Measurements from ENCODE around the gene MINDY4.
A peak's percentile ranks its signal among the peaks of the same experiment; 100 is the strongest.

The MINDY4 gene

DNA sequence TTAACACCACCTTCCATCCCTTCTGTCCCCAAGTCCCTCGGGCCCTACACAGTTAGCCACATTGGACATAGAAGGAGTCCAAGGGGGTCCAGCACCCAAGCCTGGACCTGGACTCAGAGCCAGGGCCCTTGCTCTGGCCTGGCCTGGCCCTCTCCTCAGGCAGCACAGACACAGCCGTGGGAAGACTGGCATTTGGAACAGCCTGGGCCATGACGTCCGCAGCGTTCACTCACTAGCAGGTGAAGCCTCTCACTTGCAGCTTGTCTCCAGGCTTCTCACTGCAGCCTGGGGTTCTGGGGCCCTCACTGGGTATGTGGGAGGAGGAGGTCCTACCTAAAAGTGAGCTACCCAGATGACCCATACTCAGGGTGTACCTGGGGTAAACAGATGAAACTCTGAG, 106.8 kb downstream of the MINDY4 start:
- in situ Hi-C loops (cut with HindIII; ENCODE audit: low pct_unique_long_range_greater_than_20kb, low sequenced_read_pairs) = no loop called here
- DNase-seq (ENCODE audit: low read depth in 1 of 2, low spot score in 1 of 2) = no peak
- TF ChIP-seq JUND (IDR thresholded peaks at IDR 0.05; ENCODE audit: low read depth) = no peak

DNA sequence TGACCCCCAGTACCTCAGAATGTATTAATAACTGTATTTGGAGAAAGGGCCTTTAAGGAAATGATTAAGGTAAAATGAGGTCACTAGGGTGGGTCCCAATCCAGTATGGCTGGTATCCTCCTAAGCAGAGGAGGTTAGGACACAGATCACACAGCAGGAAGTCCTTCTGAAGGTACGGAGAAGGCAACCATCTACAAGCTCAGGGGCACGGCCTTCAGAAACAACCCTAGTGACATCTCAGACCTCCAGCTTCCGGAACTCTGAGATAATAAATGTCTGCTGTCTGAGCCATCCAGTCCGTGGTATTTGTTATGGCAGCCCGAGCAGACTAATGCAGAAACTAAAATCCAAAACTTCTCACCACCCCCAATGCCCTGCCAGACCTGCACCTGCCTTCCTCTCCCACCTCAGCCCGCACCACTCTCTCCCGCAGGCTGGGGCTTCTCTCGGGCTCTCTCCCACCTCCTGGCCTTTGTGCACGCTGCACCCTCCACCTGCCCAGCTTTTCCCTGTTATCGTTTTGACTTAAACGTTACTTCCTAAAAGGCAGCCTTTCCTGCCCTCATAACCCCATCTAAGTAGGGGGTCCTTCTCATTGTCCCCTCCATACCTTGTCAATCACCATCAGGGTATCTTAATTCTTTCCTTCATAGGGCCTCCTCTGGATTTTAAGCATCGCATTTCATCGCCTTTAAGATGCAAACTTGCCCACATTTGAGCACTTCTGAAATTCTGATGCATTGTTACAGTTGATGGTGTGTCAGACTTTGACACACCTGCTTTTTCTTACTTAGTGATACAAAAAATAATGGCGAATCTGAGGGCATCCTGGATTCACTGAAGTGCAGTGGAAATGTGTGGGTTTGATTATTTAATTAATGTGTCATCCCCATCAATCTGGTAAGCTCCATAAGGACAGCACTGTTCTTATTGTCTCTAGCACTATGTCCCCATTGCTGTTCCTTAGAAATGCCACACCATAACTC, 108.2 kb downstream of the MINDY4 start:
- in situ Hi-C loops (cut with HindIII; ENCODE audit: low pct_unique_long_range_greater_than_20kb, low sequenced_read_pairs) = no loop called here
- TF ChIP-seq JUND (IDR thresholded peaks at IDR 0.05; ENCODE audit: low read depth) = no peak
- DNase-seq (ENCODE audit: low read depth in 1 of 2, low spot score in 1 of 2) = no peak

DNA sequence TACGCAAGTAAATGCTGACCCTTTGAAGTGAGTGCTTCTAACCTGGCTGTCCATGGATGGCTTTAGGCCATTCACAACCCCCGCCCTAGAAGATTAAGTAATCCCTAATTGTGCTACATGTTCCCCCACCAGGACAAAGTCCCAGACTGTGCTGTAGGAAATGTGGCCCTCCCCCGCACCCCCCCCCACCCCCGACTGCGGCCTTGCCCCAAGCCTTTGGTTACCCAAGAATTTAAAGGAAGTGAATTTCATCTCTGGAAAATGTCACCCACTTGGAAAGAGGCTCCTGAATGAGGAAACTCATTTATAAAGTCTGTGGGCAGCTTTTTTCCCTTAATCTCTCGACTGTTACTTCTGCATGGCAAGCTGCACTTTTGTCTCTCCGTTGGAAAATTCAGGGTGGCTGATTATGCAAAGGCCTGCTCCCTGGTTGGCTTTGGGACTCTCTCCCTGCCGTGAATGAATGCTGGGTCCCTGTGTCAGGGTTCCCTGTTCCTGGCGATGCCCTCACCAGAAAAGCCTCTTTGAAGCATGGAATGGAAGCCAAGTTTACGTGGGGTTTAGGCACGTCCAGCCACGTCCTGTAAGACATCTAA, 109.0 kb downstream of the MINDY4 start:
- in situ Hi-C loops (cut with HindIII; ENCODE audit: low pct_unique_long_range_greater_than_20kb, low sequenced_read_pairs) = no loop called here
- no peak for TF ChIP-seq JUND (IDR thresholded peaks at IDR 0.05; ENCODE audit: low read depth)
- DNase-seq (ENCODE audit: low read depth in 1 of 2, low spot score in 1 of 2) = no peak

DNA sequence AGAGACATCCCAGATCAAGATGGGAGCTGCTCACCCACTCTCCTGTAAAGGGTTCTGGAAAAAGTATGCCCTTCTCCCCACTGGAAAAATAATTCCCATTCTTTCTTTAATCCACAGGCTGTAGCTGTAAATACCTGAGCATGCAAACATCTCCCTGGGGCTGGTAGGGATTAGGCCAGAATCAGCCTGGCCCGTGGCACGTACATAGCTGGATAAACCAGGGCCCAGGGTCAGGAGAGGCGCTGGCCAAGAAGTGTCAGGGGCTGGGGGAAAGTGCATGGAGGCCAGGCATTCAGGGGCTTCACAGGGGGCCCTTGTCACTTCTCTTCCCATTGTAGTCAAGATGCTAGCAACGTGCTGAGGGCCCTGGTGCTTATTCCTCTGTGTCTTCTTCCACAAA, 109.7 kb downstream of the MINDY4 start:
- TF ChIP-seq JUND (IDR thresholded peaks at IDR 0.05; ENCODE audit: low read depth) = no peak
- in situ Hi-C loops (cut with HindIII; ENCODE audit: low pct_unique_long_range_greater_than_20kb, low sequenced_read_pairs) = no loop called here
- DNase-seq (ENCODE audit: low read depth in 1 of 2, low spot score in 1 of 2) = peak in 1 of 2 experiments; percentile 43

DNA sequence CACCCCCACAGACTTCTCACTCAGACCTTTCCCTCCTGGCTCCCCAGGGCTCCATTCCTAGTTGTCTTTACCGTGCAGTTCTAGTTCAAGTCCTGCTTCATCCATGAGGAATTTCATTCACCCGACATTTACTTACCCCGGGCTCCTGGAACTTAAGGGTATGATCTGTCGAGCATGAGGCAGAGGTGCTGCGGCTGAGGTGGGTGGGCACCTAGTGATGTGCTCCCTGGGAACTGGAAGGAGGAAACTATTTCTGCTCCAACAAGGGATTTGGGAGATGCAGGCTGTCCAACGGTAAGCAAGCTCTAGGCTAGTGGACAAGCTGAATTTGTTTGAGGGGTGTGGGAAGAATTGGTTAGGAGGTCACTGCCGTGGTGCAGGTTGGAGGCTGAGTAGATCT, 110.2 kb downstream of the MINDY4 start:
- DNase-seq (ENCODE audit: low read depth in 1 of 2, low spot score in 1 of 2) = no peak
- TF ChIP-seq JUND (IDR thresholded peaks at IDR 0.05; ENCODE audit: low read depth) = no peak
- in situ Hi-C loops (cut with HindIII; ENCODE audit: low pct_unique_long_range_greater_than_20kb, low sequenced_read_pairs) = no loop called here

DNA sequence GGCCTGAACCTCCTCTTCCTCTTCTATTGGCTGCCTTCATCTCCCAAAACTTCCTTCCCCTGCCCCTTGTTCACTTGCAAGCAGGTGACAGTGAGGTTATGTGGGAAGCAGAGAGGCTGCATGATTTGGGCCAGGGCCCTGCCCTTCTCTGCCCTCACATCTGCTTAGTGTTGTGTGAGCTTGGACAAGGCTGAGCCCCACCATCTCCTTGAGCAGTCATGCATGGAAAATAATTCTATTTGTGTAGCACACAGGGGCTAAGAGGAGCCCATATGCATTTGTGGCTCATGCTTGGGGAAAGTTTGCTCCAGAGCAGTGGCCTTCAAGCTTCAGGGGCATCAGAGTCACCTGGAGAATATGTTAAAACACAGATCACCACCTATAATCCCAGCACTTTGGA, 113.7 kb downstream of the MINDY4 start:
- DNase-seq (ENCODE audit: low read depth in 1 of 2, low spot score in 1 of 2) = no peak
- in situ Hi-C loops (cut with HindIII; ENCODE audit: low pct_unique_long_range_greater_than_20kb, low sequenced_read_pairs) = no loop called here
- no peak for TF ChIP-seq JUND (IDR thresholded peaks at IDR 0.05; ENCODE audit: low read depth)

DNA sequence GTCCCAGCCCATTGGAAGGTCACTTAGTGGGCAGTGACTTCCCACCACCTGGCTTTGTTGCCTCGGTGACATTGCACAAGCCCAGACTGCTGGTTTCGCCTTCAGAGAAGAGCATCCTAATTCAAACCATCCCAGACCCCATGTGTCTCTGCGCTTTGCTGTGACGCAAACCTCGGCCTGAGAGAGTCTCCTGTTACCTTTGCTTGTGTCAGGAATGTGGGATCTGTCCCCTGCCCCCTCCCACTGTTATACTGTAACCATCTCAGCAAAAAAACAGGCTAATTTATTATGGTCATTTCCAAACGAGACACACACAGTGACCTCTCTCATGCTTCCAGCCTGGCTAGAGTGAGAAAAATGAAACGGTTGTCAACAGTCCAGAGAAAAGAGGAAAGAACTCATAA, 115.4 kb downstream of the MINDY4 start:
- DNase-seq (ENCODE audit: low read depth in 1 of 2, low spot score in 1 of 2) = no peak
- in situ Hi-C loops (cut with HindIII; ENCODE audit: low pct_unique_long_range_greater_than_20kb, low sequenced_read_pairs) = no loop called here
- no peak for TF ChIP-seq JUND (IDR thresholded peaks at IDR 0.05; ENCODE audit: low read depth)

DNA sequence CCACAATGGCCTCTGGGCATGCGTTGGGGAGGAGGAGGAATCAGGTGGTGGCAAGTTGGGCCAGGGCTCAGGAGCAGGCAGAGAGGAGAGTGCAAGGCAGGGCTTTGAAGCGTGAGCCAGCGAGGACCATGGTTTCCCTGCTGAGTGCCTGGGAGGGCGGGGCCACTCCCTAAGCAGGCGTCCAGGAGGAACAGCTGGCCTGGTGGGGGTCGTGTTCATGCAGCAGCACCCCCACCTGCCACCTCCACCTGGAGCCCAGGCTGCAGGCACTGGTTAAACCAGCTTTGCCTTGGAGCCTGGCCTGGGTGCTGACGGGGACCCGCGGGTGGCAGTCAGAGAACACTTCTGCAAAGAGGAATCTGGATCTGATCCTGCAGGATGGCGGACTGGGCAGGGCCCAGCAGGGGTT, 116.3 kb downstream of the MINDY4 start:
- DNase-seq (ENCODE audit: low read depth in 1 of 2, low spot score in 1 of 2) = peak in 1 of 2 experiments; percentile 30
- no peak for TF ChIP-seq JUND (IDR thresholded peaks at IDR 0.05; ENCODE audit: low read depth)
- in situ Hi-C loops (cut with HindIII; ENCODE audit: low pct_unique_long_range_greater_than_20kb, low sequenced_read_pairs) = no loop called here

DNA sequence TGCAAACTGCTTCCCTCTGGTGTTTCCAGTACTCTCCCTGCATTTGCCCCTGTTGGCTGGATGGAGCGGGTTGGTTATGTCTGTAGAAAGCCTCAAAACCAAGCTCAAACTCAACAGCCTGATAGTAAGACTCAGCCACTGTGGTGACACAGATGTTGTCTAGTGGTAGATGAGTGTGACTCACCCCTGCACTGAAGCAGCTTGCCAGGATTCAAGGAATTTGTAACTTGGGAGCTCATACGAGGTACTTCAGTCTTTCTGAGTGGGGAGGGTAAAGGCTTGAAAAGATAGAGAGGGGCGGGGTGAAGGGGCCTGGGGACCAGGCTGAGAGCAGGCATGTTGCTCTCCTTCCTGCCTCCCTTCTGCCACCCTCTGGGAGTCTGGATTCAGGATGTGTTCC, 117.5 kb downstream of the MINDY4 start:
- DNase-seq (ENCODE audit: low read depth in 1 of 2, low spot score in 1 of 2) = no peak
- in situ Hi-C loops (cut with HindIII; ENCODE audit: low pct_unique_long_range_greater_than_20kb, low sequenced_read_pairs) = no loop called here

DNA sequence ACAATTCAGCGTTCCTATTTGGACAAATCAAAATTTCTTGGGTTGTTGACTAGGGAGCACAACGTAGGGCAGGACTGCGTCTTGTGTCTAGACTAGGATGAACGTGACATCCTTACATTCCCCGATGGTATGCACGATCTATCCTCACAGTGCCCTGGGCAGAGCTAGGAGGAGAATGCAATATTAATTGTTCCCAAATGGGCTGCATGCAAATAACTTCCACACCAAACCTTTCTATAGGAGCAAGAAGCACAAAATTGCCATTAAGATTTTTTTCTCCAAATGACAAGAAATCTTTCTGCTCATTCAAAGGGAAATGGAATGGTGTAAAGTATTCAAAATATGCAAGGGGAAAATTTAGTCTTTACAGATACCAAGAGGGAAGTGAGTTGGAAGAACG, 119.0 kb downstream of the MINDY4 start:
- no peak for TF ChIP-seq JUND (IDR thresholded peaks at IDR 0.05; ENCODE audit: low read depth)

More for the DNA sequence above, 117.5 kb downstream of the MINDY4 start:
- no peak for TF ChIP-seq JUND (IDR thresholded peaks at IDR 0.05; ENCODE audit: low read depth)

DNA sequence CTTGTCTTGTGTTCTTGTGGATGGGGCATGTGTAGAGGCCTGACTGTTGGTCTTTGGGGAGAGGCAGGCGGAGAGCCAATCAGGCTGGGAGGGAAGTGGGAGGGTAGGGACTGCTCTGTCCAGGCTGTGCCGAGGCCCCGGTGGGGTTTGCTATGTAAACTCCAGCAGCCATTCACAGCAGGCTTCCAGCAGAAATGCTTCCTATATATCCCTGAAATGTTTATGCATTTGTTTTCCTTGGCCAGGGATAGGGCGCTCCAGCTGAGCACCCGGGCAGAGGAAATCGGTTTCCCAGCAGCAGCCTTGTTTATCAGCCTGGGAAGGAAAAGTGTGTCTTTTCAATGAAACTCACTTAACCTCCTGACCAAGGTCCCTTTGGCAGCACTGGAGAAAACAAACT, 122.1 kb downstream of the MINDY4 start:
- in situ Hi-C loops (cut with HindIII; ENCODE audit: low pct_unique_long_range_greater_than_20kb, low sequenced_read_pairs) = no loop called here
- DNase-seq (ENCODE audit: low read depth in 1 of 2, low spot score in 1 of 2) = no peak
- TF ChIP-seq JUND (IDR thresholded peaks at IDR 0.05; ENCODE audit: low read depth) = no peak

More for the DNA sequence above, 119.0 kb downstream of the MINDY4 start:
- DNase-seq (ENCODE audit: low read depth in 1 of 2, low spot score in 1 of 2) = no peak
- in situ Hi-C loops (cut with HindIII; ENCODE audit: low pct_unique_long_range_greater_than_20kb, low sequenced_read_pairs) = no loop called here

DNA sequence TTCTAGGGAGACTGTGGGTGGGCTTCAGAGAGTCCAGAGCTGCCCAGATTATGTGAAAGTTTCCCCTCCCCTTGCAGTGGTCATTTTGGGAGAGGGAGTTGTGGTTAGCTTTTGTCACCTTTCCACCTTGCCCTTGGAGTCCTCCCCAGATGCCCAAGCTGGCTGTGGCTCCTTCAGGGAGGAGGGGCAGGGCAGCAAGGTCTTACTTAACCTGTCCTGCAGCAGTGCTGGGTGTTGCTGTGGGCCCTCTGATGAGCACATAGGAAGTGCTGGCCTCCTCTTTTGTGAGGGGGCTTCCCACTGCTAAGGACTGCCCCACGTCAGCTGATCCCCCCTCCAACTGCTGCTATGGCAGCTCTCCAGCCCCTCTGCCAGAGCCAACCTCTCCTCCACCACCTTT, 122.8 kb downstream of the MINDY4 start:
- in situ Hi-C loops (cut with HindIII; ENCODE audit: low pct_unique_long_range_greater_than_20kb, low sequenced_read_pairs) = no loop called here
- no peak for DNase-seq (ENCODE audit: low read depth in 1 of 2, low spot score in 1 of 2)
- TF ChIP-seq JUND (IDR thresholded peaks at IDR 0.05; ENCODE audit: low read depth) = no peak

All from T47D (cell line).